Osteoblast (primary cell): ENCODE measurements around the gene ZFR2. TPM values are rescaled to one million over a fixed set of nuclear protein-coding genes. Genes with fewer than 3 reads are reported as not detected.

Experiments used
- DNase-seq: peaks from one replicate; pipeline ENCODE4 v3.0.0; 2011; ENCODE audit warnings: low spot score, mixed read lengths; ENCODE audit not compliant: insufficient read length; ENCODE audit errors: missing footprints
- H2AFZ ChIP-seq: 2 replicates; pipeline ENCODE4 v1.6.0; 2011; ENCODE audit warnings: mild to moderate bottlenecking, low read length
- H3K27ac ChIP-seq: 2 replicates; pipeline ENCODE4 v1.5.1; 2011; ENCODE audit warnings: mild to moderate bottlenecking, low read depth, low read length, moderate library complexity
- H3K27me3 ChIP-seq: 2 replicates; pipeline ENCODE4 v1.6.0; 2012; ENCODE audit warnings: mild to moderate bottlenecking, control low read depth, inconsistent platforms, low read length, moderate library complexity; ENCODE audit not compliant: insufficient read depth
- H3K36me3 ChIP-seq: 2 replicates; pipeline ENCODE4 v1.5.1; 2011; ENCODE audit warnings: mild to moderate bottlenecking, low read length, control low read depth, moderate library complexity; ENCODE audit not compliant: insufficient read depth
- H3K4me1 ChIP-seq: 2 replicates; pipeline ENCODE4 v1.5.1; 2011; ENCODE audit warnings: mild to moderate bottlenecking, low read length, control low read depth, moderate library complexity; ENCODE audit not compliant: insufficient read depth
- H3K4me2 ChIP-seq: 2 replicates; pipeline ENCODE4 v1.6.0; 2011; ENCODE audit warnings: mild to moderate bottlenecking, low read length; ENCODE audit not compliant: insufficient read depth
- H3K4me3 ChIP-seq: fragments of 200-600 bp; sonication (generic); 3 replicates; pipeline ENCODE4 v1.5.1; 2012; ENCODE audit warnings: mild to moderate bottlenecking, low read length, inconsistent platforms; ENCODE audit not compliant: insufficient read depth
- H3K79me2 ChIP-seq: 2 replicates; pipeline ENCODE4 v1.6.0; 2012; ENCODE audit warnings: mild to moderate bottlenecking, low read length, control low read depth, inconsistent platforms; ENCODE audit not compliant: insufficient read depth
- H3K9me3 ChIP-seq: 2 replicates; pipeline ENCODE4 v1.5.1; 2011; ENCODE audit warnings: low read depth, low read length, control low read depth
- H4K20me1 ChIP-seq: 2 replicates; pipeline ENCODE4 v1.6.0; 2012; ENCODE audit warnings: mild to moderate bottlenecking, low read length, control low read depth; ENCODE audit not compliant: insufficient read depth
- CTCF ChIP-seq: IDR thresholded peaks from 2 replicates; pipeline ENCODE4 v1.5.1; 2011; ENCODE audit warnings: mild to moderate bottlenecking, low read depth, low read length, moderate library complexity; ENCODE audit errors: extremely low read depth
- total RNA-seq: library from RNA; depleted of rRNA; stranded (reverse); fragments of >200 nt; gene quantifications from 2 replicates; pipeline ENCODE4 v1.2.3, GENCODE V29; 2012

Gene ZFR2
- total RNA-seq, 1 donor: not detected

DNA sequence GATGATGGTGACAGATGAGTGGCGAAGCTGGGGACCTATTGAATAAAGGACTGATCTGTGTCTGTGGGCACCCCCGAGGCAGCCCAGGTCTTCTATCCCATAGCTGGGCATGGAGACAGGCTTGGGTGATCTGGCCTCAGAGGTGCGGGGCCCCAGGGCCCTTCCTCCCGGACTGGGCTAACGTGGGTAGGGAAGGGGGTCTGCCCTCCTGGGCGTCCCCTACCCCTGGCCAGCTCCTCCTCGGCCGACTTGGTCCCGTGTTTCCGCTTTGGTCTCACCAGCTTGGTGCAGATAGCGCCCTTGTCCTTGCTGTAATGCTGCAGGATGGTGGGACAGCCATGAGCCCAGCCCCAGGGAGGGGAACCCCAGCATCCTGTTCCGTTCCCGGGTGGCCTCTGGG, 85.9 kb downstream of the ZFR2 start:
- no peaks in the 10 kb centered on the region for H3K36me3 ChIP-seq
- peaks cover 13% of the 10 kb centered on the region for H3K9me3 ChIP-seq
- peak; percentile 44 for DNase-seq
- H3K27ac ChIP-seq: no peak overlapping the region
- H3K4me1 ChIP-seq: no peaks in the 10 kb centered on the region
- no peaks in the 10 kb centered on the region for H3K79me2 ChIP-seq
- H3K4me2 ChIP-seq: no peak overlapping the region
- H4K20me1 ChIP-seq: no peaks in the 10 kb centered on the region
- no peak overlapping the region for H2AFZ ChIP-seq
- peaks cover 9% of the 10 kb centered on the region for H3K27me3 ChIP-seq
- no peak overlapping the region for H3K4me3 ChIP-seq
- TF ChIP-seq CTCF: no peak

GRCh38 chr19:3782330-3782729, 86.5 kb downstream of the ZFR2 start:
- peak; percentile 60 for DNase-seq
- no peak for TF ChIP-seq CTCF
- Histone ChIP-seq H3K27ac (no peak overlapping the region), H3K36me3 (no peaks in the 10 kb centered on the region), H4K20me1 (no peaks in the 10 kb centered on the region), H3K79me2 (no peaks in the 10 kb centered on the region), H3K4me1 (no peaks in the 10 kb centered on the region), H3K4me2 (no peak overlapping the region), H3K4me3 (no peak overlapping the region), H3K9me3 (peaks cover 13% of the 10 kb centered on the region), H3K27me3 (peaks cover 9% of the 10 kb centered on the region), H2AFZ (no peak overlapping the region)

DNA sequence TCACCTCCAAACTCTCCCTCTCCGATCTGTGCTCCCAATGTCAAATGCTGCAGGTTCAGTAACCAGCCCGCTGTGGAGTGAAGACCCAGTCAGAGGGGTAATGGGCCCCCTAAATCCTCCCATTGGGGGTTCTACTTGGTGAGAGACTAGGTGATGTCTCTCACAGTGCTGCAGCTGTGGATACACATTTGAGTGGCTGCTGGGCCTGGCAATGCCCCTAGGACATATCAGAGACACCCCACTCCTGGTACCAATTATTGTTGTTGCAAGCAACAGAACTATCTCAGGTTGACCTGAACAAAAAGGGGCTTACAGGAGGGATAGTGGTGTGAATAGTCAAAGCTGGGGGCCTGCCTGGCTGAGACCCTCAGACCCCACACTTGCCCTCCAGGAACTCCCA, 87.2 kb downstream of the ZFR2 start:
- Histone ChIP-seq H3K4me1 (no peaks in the 10 kb centered on the region), H3K27me3 (peaks cover 5% of the 10 kb centered on the region), H4K20me1 (no peaks in the 10 kb centered on the region), H3K9me3 (peaks cover 13% of the 10 kb centered on the region), H3K27ac (no peak overlapping the region), H3K79me2 (no peaks in the 10 kb centered on the region), H3K4me3 (no peak overlapping the region), H2AFZ (no peak overlapping the region), H3K36me3 (no peaks in the 10 kb centered on the region), H3K4me2 (no peak overlapping the region)
- TF ChIP-seq CTCF: no peak
- peak; percentile 8 for DNase-seq

DNA sequence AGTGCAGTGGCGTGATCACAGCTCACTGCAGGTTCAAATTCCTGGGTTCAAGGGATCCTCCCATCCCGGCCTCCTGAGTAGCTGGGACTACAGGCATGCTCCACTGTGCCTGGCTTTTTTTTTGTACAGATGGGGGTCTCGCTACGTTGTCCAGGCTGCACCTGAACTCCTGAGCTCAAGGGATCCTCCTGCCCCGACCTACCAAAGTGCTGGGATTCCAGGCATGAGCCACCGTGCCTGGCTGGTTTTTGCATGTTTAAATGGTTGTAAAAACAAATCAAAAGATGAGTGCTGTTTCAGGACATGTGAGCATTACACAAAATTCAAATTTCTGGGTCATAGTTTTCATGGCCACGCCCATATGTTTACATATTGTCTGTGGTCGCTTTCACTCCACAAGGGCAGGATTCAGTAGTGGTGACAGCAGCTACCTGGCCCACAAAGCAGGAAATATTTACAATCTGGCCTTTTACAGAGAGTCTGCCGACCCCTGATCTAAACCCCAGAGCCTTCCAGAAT, 88.0 kb downstream of the ZFR2 start:
- Histone ChIP-seq H3K9me3 (peaks cover 13% of the 10 kb centered on the region), H4K20me1 (no peaks in the 10 kb centered on the region), H3K79me2 (no peaks in the 10 kb centered on the region), H3K36me3 (no peaks in the 10 kb centered on the region), H3K27ac (no peak overlapping the region), H2AFZ (no peak overlapping the region), H3K4me1 (no peaks in the 10 kb centered on the region), H3K4me3 (no peak overlapping the region), H3K4me2 (no peak overlapping the region), H3K27me3 (peaks cover 5% of the 10 kb centered on the region)
- DNase-seq: peak; percentile 1
- no peak for TF ChIP-seq CTCF
